Left ventricle myocardium superior (tissue), 1 donor: ENCODE results near the gene CADPS2. TPM values are rescaled to one million over a fixed set of nuclear protein-coding genes. Genes with fewer than 3 reads are reported as not detected.
A peak's percentile ranks its signal among the peaks of the same experiment; 100 is the strongest.

Experiments used
- ATAC-seq: fragments of 200-7000 bp; cut with Tn5 transposase; one replicate; pipeline ENCODE4 v1.9.1; 2020; ENCODE audit warnings: mild to moderate bottlenecking, moderate library complexity
- DNase-seq: peaks from one replicate; pipeline ENCODE4 v3.0.0-alpha.2; 2020
- intact Hi-C: fragments of 100-400 bp; cut with micrococcal nuclease; formaldehyde crosslinking; loops from one replicate; pipeline ENCODE4 v1.11.0; 2022
- total RNA-seq: library from RNA; stranded (reverse); fragmentation: NEBNext Ultra II Directional; extraction: Animal tissue kit (Norgen Biotek cat#: 25700); gene quantifications from one replicate; pipeline ENCODE4 v1.2.1, GENCODE V29; 2021
- donor health status: DM: no; HTN: yes; CAD: no; lungs with severe emphysema.

Gene CADPS2
- total RNA-seq, 1 donor from 2014 or later, result 29.1 TPM

- intact Hi-C loops, result no loop called here
- DNase-seq (no peak), ATAC-seq (no peak)
Measured at GRCh38 chr7:122577449-122578003, 308.7 kb downstream of the CADPS2 start.

GRCh38 chr7:122572706-122573105, 313.6 kb downstream of the CADPS2 start:
- ATAC-seq, result no peak
- intact Hi-C loops, result no loop called here

GRCh38 chr7:122561326-122561725, 324.9 kb downstream of the CADPS2 start:
- ATAC-seq, result no peak
- DNase-seq, result no peak
- intact Hi-C loops, result no loop called here

More at GRCh38 chr7:122572706-122573105, 313.6 kb downstream of the CADPS2 start:
- no peak for DNase-seq

- ATAC-seq (no peak), DNase-seq (no peak)
- intact Hi-C loops, result no loop called here
Measured at GRCh38 chr7:122556873-122557542, 329.3 kb downstream of the CADPS2 start.

GRCh38 chr7:122556219-122556618, 330.0 kb downstream of the CADPS2 start:
- intact Hi-C loops, result no loop called here
- no peak for DNase-seq
- ATAC-seq, result no peak

GRCh38 chr7:122553761-122554160, 332.5 kb downstream of the CADPS2 start:
- no peak for ATAC-seq
- no peak for DNase-seq
- intact Hi-C loops, result no loop called here

- ATAC-seq (peak; percentile 58), DNase-seq (no peak)
- intact Hi-C loops, result no loop called here
Measured at GRCh38 chr7:122552769-122553168, 333.5 kb downstream of the CADPS2 start.

- intact Hi-C loops, result no loop called here
- DNase-seq (no peak), ATAC-seq (no peak)
Measured at GRCh38 chr7:122550545-122550944, 335.7 kb downstream of the CADPS2 start.

GRCh38 chr7:122549578-122549977, 336.7 kb downstream of the CADPS2 start:
- intact Hi-C loops, result no loop called here
- ATAC-seq (no peak), DNase-seq (no peak)

GRCh38 chr7:122546496-122546895, 339.8 kb downstream of the CADPS2 start:
- intact Hi-C loops, result no loop called here
- ATAC-seq, result no peak
- DNase-seq, result no peak

GRCh38 chr7:122544463-122544862, 341.8 kb downstream of the CADPS2 start:
- DNase-seq (no peak), ATAC-seq (peak; percentile 47)
- intact Hi-C loops, result no loop called here

GRCh38 chr7:122543891-122544290, 342.4 kb downstream of the CADPS2 start:
- intact Hi-C loops, result no loop called here
- ATAC-seq, result no peak
- DNase-seq, result no peak

- DNase-seq (no peak), ATAC-seq (no peak)
- intact Hi-C loops, result no loop called here
Measured at GRCh38 chr7:122543166-122543565, 343.1 kb downstream of the CADPS2 start.

- DNase-seq, result no peak
- intact Hi-C loops, result no loop called here
- ATAC-seq, result no peak
Measured at GRCh38 chr7:122535086-122535485, 351.2 kb downstream of the CADPS2 start.

GRCh38 chr7:122532406-122533269, 353.6 kb downstream of the CADPS2 start:
- no peak for DNase-seq
- ATAC-seq, result no peak
- intact Hi-C loops, result loop anchor here (5.0 kb wide), 1 partner anchor 315 kb away; no protein-coding TSS in a partner anchor

GRCh38 chr7:122528879-122529481, 357.3 kb downstream of the CADPS2 start:
- DNase-seq (no peak), ATAC-seq (no peak)
- intact Hi-C loops, result loop anchor here (10.0 kb wide), 1 partner anchor 434 kb away; no protein-coding TSS in a partner anchor

- DNase-seq, result no peak
- no peak for ATAC-seq
- intact Hi-C loops, result loop anchor here (10.0 kb wide), 1 partner anchor 431 kb away; no protein-coding TSS in a partner anchor
Measured at GRCh38 chr7:122525355-122525754, 360.9 kb downstream of the CADPS2 start.

GRCh38 chr7:122521767-122522166, 364.5 kb downstream of the CADPS2 start:
- ATAC-seq, result no peak
- intact Hi-C loops, result loop anchor here (10.0 kb wide), 1 partner anchor 427 kb away; no protein-coding TSS in a partner anchor

GRCh38 chr7:122520971-122521555, 365.2 kb downstream of the CADPS2 start:
- intact Hi-C loops, result loop anchor here (10.0 kb wide), 1 partner anchor 426 kb away; no protein-coding TSS in a partner anchor
- DNase-seq (no peak), ATAC-seq (no peak)

More at GRCh38 chr7:122521767-122522166, 364.5 kb downstream of the CADPS2 start:
- DNase-seq, result no peak
